Measurements from ENCODE around the gene VCAN. TPM values are rescaled to one million over a fixed set of nuclear protein-coding genes. Genes with fewer than 3 reads are reported as not detected.

The VCAN gene
- total RNA-seq, 1 donor from 2014 or later, result 133 TPM

DNA sequence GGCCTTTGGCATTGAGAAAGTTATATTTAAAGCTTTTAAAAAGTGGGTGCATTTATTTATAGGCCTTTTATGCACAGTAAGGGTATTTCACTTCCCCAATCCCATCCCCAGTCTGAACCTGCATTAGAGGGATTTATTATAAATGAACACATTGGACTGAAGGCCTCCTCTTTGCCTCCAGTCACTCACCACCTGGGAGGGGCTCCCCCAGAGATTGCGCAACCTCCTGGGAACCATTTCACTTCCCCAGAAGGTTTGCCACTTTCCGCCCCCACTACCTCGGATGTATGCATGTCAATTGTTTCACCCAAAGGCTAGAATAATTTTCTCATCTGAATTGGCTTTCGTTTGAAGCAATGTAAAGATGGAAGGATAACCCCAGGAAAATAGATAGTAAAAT is 29.8 kb upstream of the VCAN start:
- no peak overlapping the region for H3K4me3 ChIP-seq

DNA sequence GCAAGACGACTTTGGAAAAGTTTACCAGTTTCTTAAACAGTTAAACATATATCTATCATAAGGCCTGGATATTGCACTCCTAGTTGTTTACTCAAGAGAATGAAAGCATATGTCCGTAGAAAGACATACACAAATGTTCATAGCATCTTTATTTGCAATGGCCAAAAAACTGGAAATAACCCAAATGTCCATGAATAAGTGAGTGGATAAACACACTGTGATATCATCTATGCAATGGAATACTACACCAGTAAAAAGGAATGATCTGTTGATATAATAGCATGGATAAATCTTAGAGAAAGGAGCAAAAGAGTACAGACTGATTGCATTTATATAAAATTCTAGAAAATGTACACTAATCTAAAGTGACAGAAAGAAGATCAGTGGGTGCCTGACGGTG is 28.0 kb upstream of the VCAN start:
- TF ChIP-seq, protein P1, sequence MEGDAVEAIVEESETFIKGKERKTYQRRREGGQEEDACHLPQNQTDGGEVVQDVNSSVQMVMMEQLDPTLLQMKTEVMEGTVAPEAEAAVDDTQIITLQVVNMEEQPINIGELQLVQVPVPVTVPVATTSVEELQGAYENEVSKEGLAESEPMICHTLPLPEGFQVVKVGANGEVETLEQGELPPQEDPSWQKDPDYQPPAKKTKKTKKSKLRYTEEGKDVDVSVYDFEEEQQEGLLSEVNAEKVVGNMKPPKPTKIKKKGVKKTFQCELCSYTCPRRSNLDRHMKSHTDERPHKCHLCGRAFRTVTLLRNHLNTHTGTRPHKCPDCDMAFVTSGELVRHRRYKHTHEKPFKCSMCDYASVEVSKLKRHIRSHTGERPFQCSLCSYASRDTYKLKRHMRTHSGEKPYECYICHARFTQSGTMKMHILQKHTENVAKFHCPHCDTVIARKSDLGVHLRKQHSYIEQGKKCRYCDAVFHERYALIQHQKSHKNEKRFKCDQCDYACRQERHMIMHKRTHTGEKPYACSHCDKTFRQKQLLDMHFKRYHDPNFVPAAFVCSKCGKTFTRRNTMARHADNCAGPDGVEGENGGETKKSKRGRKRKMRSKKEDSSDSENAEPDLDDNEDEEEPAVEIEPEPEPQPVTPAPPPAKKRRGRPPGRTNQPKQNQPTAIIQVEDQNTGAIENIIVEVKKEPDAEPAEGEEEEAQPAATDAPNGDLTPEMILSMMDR (IDR thresholded peaks at IDR 0.05), result no peak
- no peak for ATAC-seq
- Histone ChIP-seq H3K4me1 (no peaks in the 10 kb centered on the region), H3K27me3 (ENCODE audit: low read depth) (no peaks in the 10 kb centered on the region), H3K9me3 (no peaks in the 10 kb centered on the region), H3K27ac (no peak overlapping the region), H3K36me3 (no peaks in the 10 kb centered on the region), H3K4me3 (no peak overlapping the region)
- DNase-seq, result no peak
- intact Hi-C loops (cut with DNase I), result no loop called here

More for the DNA sequence above, 29.8 kb upstream of the VCAN start:
- Histone ChIP-seq H3K27me3 (ENCODE audit: low read depth) (no peaks in the 10 kb centered on the region), H3K4me1 (no peaks in the 10 kb centered on the region), H3K9me3 (no peaks in the 10 kb centered on the region), H3K36me3 (no peaks in the 10 kb centered on the region), H3K27ac (no peak overlapping the region)
- no peak for DNase-seq
- TF ChIP-seq, protein P1 (IDR thresholded peaks at IDR 0.05), result no peak
- intact Hi-C loops (cut with DNase I), result no loop called here
- ATAC-seq, result no peak

DNA sequence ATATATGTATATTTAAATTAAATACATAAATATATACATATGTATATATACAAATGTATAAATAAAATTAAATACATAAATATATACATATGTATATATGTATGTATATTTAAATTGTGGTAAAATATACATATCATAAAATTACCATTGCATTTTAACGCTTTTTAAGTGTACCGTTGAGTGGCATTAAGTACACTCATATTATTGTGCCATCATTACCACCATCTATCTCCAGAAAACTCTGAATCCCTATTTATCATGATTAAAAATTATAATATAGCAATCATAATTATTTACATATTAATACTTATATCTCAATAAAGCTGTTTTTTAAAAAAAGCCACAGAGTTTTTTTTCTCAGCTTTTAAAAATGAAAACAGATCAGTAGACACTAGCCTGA is 27.1 kb upstream of the VCAN start:
- TF ChIP-seq, protein P1 (IDR thresholded peaks at IDR 0.05), result no peak
- H3K27ac ChIP-seq, result no peak overlapping the region
- H3K27me3 ChIP-seq (ENCODE audit: low read depth), result no peaks in the 10 kb centered on the region
- intact Hi-C loops (cut with DNase I), result no loop called here
- ATAC-seq (no peak), DNase-seq (no peak)
- H3K36me3 ChIP-seq, result no peaks in the 10 kb centered on the region
- no peaks in the 10 kb centered on the region for H3K4me1 ChIP-seq
- H3K9me3 ChIP-seq, result no peaks in the 10 kb centered on the region
- no peak overlapping the region for H3K4me3 ChIP-seq

DNA sequence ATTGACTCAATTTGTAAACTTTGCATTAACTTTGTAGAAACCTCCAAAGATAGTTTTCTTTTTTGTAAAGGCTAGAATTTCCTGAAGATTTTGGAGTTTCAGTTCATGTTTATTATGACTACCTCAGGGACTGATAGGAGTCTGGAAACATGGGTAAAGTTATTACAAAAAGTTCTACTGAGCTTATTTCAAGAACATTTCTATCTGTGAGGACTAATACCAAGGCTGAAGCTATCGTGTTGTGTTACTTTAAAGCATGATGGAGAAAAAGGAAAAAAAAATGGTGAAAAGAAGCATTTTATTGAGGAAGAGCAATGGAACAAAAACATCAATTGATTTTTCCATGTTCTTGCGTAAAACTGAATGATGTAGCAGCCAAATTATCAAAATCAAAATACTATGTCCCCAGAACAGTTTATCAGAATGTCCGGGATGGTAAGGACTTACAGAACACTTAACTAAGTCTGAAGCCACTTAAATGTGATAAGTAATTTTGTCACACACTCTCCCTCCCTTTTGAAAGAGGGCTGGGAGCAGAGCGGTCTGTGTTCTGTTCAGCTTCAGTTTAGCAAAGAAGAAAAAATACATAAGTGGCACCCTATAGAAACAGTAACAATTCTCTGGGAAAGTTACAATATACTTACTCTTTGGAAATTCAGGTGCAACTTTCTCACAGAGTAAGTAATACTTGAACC is 25.1 kb upstream of the VCAN start:
- H3K9me3 ChIP-seq, result no peaks in the 10 kb centered on the region
- H3K27ac ChIP-seq, result no peak overlapping the region
- ATAC-seq (no peak), DNase-seq (no peak)
- no peaks in the 10 kb centered on the region for H3K36me3 ChIP-seq
- no peak overlapping the region for H3K4me3 ChIP-seq
- no peaks in the 10 kb centered on the region for H3K27me3 ChIP-seq (ENCODE audit: low read depth)
- TF ChIP-seq, protein P1 (IDR thresholded peaks at IDR 0.05), result no peak
- no peaks in the 10 kb centered on the region for H3K4me1 ChIP-seq
- intact Hi-C loops (cut with DNase I), result no loop called here

DNA sequence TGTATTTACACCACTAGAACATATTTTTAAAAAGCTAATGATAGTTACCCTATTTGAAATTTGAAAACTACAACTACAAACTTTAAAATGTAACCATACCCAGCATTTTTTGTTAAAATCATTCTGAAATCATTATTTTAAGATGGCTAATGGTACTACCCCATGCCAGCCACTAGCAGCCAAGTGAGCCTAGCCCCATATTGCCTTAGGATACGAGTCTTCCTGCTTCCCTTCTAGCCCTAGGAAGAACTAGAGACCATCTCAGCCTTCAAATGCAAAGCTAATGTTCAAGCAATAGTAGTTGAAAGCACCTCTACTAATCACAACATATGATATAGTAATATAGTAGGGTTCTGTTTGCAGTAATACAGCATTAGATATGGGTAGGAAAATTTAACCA is 24.0 kb upstream of the VCAN start:
- intact Hi-C loops (cut with DNase I), result no loop called here
- TF ChIP-seq, protein P1 (IDR thresholded peaks at IDR 0.05), result no peak
- no peak for DNase-seq
- Histone ChIP-seq H3K27ac (no peak overlapping the region), H3K9me3 (no peaks in the 10 kb centered on the region), H3K4me3 (no peak overlapping the region), H3K36me3 (no peaks in the 10 kb centered on the region), H3K27me3 (ENCODE audit: low read depth) (no peaks in the 10 kb centered on the region), H3K4me1 (no peaks in the 10 kb centered on the region)
- no peak for ATAC-seq

Data from lower lobe of right lung (tissue), 2 donors.